ENCODE results near the gene OAT.
A peak's percentile ranks its signal among the peaks of the same experiment; 100 is the strongest.

Gene OAT

GRCh38 chr10:124388823-124389612 is 29.7 kb downstream of the OAT start:
- Histone ChIP-seq H3K27me3 (no peaks in the 10 kb centered on the region), H3K9me3 (no peaks in the 10 kb centered on the region), H3K36me3 (no peaks in the 10 kb centered on the region), H3K4me3 (ENCODE audit: low read depth, low read length) (peak overlapping the region; percentile 58), H3K4me1 (no peaks in the 10 kb centered on the region)
- TF ChIP-seq, protein P1, sequence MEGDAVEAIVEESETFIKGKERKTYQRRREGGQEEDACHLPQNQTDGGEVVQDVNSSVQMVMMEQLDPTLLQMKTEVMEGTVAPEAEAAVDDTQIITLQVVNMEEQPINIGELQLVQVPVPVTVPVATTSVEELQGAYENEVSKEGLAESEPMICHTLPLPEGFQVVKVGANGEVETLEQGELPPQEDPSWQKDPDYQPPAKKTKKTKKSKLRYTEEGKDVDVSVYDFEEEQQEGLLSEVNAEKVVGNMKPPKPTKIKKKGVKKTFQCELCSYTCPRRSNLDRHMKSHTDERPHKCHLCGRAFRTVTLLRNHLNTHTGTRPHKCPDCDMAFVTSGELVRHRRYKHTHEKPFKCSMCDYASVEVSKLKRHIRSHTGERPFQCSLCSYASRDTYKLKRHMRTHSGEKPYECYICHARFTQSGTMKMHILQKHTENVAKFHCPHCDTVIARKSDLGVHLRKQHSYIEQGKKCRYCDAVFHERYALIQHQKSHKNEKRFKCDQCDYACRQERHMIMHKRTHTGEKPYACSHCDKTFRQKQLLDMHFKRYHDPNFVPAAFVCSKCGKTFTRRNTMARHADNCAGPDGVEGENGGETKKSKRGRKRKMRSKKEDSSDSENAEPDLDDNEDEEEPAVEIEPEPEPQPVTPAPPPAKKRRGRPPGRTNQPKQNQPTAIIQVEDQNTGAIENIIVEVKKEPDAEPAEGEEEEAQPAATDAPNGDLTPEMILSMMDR (IDR thresholded peaks at IDR 0.05; ENCODE audit: low read depth, low read length) = peak; percentile 70
- DNase-seq = peak; percentile 92

DNA sequence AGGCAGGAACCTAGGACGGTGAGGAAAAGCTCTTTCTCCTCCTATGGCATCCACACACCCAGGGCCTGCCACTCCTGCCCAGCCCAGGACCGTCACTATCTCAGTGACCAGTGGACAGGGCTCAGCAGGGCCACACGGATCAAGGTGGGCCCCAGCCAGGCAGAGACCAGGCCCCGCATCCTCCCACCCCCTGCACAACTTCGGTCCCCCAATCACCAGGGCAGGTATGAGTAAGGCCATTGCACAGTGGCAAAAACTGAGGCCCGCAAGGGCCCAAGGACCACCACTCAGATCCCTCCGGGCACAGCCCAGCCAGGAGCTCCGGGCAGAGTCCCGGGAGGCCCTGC is 30.3 kb downstream of the OAT start:
- TF ChIP-seq, protein P1 (IDR thresholded peaks at IDR 0.05; ENCODE audit: low read depth, low read length) = no peak
- H3K4me3 ChIP-seq (ENCODE audit: low read depth, low read length) = peak overlapping the region; percentile 58

DNA sequence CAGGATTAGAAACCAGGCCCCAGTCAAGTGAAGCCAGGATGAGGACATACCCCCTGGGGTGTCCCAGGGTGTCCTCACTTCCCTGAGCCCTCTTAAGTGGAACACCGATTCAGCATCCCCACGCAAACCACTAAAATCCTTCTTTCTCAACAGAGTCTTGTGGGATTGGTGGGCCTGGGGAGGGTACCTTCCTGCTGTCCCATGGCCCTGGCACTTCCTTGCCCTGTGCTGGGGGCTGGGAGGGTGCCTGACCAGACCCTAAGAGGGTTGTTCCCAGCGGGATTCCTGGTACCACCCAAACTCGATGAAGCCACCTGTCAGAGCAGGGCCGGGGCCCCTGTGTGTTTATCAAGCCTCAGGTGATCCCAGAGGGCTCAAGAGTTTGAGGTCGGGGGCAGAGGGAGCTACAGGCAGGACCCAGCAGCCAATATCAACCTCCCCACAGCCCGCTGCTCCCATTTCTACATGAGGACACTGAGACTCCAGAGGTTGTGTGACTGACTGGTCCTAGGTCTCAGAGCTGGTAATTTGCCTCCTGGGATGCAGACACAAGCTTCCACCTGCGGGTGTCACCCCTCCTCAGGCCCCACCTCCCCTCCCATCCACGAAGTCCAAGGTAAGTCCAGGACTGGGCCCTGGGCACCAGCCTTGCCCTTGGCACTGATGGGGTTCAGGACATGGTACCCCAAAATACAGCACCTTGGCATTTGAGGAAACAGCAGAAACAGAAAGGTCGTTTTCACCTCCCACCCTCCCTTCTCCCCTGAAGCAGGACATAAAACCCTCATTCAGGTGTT is 31.4 kb downstream of the OAT start:
- TF ChIP-seq, protein P1 (IDR thresholded peaks at IDR 0.05; ENCODE audit: low read depth, low read length) = peak; percentile 43
- DNase-seq = peak; percentile 22
- no peaks in the 10 kb centered on the region for H3K4me1 ChIP-seq
- no peaks in the 10 kb centered on the region for H3K36me3 ChIP-seq
- no peak overlapping the region for H3K4me3 ChIP-seq (ENCODE audit: low read depth, low read length)
- H3K9me3 ChIP-seq = no peaks in the 10 kb centered on the region
- H3K27me3 ChIP-seq = no peaks in the 10 kb centered on the region

More for the DNA sequence above, 30.3 kb downstream of the OAT start:
- H3K4me1 ChIP-seq = no peaks in the 10 kb centered on the region
- no peaks in the 10 kb centered on the region for H3K27me3 ChIP-seq
- H3K9me3 ChIP-seq = no peaks in the 10 kb centered on the region
- H3K36me3 ChIP-seq = no peaks in the 10 kb centered on the region
- no peak for DNase-seq

GRCh38 chr10:124386186-124387077 is 32.3 kb downstream of the OAT start:
- no peak for DNase-seq
- Histone ChIP-seq H3K36me3 (no peaks in the 10 kb centered on the region), H3K4me3 (ENCODE audit: low read depth, low read length) (no peak overlapping the region), H3K4me1 (no peaks in the 10 kb centered on the region), H3K27me3 (no peaks in the 10 kb centered on the region), H3K9me3 (no peaks in the 10 kb centered on the region)
- TF ChIP-seq, protein P1 (IDR thresholded peaks at IDR 0.05; ENCODE audit: low read depth, low read length) = no peak

DNA sequence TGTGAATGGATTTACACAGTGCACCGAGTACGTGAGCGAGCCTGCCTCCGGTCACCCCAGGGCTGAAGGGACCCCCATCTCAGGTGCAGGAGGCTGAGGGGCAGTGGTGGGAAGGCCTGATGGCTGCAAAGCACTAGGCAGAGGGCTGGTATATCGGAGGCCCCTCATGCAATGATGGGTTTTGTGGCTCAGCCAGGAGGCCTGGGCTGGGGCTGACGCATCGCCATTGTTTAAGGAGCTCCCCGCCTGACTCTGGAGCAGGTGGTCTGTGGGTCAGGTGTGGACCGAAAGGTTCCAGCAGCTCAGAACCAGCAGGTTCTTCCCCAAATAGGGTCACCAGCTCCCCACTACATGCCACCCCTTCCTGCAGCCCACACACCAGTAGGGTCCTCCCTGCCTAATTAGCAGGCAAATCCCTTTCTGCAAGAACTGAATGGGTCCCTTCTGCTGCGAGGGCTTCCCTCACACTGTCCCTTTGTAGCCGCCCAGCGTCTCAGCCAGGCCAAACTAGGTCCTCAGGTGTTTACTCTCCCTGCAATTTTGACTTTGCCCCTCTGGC is 33.0 kb downstream of the OAT start:
- no peaks in the 10 kb centered on the region for H3K27me3 ChIP-seq
- TF ChIP-seq, protein P1 (IDR thresholded peaks at IDR 0.05; ENCODE audit: low read depth, low read length) = no peak
- no peak for DNase-seq
- no peaks in the 10 kb centered on the region for H3K36me3 ChIP-seq
- H3K4me3 ChIP-seq (ENCODE audit: low read depth, low read length) = no peak overlapping the region
- H3K4me1 ChIP-seq = no peaks in the 10 kb centered on the region
- H3K9me3 ChIP-seq = no peaks in the 10 kb centered on the region
